GM21619 (cell line): ENCODE measurements around the gene RNF217.
"Not testable (repeated sequence)": the region's sequence is repeated elsewhere in the genome, so short reads cannot be mapped to it uniquely, and the experiment has no call there.

Source experiments
- ATAC-seq: cut with Tn5 transposase; IDR thresholded peaks from one replicate; pipeline ENCODE4 v1.9.1; 2021; ENCODE audit not compliant: unreplicated experiment

The RNF217 gene

DNA sequence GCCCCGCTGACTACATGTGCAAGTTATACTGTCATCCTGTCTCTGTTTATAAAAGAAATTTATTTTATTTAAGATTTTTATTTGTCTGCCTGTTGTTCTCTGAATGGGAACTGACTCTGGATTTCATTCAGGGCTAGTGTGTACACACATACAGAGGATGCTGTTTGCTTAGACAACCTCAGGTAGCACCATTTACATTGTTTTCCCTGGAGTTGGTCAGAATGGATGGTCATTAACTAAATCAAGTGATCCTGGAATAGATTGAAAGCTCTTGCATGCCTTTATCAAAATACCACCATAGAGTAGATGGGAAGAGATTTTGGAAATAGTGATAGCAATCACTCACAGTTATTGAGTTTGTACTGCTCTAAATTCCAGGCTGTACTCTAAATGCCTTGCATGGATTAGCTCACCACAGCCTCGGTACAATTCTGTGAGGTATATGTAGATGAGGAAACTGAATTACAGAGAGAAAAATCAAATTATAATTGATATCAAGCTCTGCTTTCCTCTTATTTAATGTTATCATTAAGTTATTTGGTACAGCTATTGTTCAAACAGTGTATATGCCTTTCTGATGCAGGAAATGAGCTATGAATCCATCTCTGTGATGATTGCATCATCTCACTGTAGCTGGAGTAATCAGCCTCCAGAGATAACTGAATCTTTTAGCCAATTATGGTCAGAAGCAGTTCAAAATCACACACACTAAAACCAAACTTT is 51.9 kb downstream of the RNF217 start:
- no peak for ATAC-seq

DNA sequence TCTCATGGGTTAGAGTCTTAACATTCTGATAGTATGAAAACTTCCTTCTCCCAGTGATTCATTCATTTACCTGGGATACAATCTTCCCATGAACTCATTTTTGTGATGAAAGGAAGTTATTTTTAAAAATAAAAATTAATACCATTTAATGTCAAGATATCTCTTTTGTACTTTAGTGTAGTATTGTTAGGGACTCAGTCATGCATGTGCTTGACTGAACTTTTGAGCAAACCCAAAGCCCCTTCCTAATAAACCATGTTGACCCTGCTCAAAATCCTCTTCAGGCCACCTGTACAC is 52.4 kb downstream of the RNF217 start:
- ATAC-seq: no peak

DNA sequence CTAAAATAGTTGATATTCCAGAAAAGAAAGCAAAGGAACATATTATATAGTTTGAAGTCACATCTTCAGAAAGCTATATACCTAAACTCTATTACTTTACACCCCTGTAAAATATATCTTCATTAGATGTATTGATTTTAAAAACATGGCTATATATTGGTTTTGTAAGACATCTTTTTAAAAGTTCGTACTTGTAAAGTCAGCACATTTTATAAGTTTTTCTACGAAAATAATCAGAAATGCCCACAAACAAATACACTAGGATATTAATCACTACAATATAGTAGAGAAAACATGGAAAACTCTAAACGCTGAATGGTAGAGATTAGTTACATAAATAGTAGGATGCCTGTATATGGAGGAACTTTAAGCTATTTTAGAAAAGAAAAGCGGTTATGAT is 52.9 kb downstream of the RNF217 start:
- ATAC-seq: no peak

DNA sequence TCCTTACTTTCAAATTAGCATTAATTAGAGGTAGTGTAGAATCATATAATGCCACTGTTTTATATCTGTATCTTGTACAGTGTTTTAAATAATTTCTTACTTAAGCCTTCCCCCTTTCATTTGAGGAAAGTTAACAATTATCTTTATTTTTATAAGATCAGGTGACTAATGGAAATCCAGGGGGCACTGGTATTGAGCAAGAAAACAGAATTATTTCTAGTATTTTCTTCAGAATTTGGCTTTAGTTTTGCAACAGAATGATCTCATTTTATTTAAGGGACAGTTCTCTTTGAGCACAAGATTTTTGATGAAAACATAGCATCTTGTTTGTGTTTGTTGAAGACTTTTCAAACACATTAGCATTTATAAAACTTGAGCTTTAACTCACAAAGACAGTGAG is 55.9 kb downstream of the RNF217 start:
- ATAC-seq: no peak

DNA sequence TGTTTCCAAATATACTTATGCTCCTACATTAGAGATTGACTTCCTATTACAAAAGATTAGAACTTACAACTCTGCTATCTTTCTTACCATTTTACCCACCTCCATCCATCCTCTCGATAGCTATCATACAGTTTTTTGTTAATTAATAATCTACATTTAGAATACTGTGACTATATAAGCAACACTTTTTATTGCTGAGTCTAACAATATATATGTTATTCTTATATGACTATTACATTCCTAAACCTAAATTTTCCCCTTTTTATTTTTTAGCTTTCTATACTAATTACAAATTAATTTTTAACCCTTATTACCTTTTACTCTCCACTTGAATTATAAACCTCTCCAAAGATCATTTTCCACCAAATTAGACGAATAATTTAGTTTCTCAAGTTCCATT is 57.0 kb downstream of the RNF217 start:
- no peak for ATAC-seq

DNA sequence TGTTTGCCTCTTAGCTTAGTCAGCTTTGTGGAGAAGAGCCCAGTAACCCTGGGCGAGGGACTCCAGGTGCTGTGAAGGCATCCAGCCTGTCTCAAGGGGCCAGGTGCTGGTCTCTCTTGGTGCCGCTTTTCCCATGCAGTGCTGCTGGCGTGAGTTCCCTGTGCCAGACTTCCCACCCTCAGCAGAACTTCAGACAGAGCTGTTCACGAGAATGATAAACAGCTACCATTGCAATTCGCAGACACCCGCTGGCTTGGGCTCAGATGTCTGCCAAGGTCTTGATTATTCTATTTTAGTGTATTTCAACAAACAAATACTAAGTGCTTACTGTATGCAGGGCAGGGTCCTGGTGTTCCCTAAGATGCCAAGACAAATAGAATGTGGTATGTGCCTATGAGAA is 57.7 kb downstream of the RNF217 start:
- ATAC-seq: no peak

DNA sequence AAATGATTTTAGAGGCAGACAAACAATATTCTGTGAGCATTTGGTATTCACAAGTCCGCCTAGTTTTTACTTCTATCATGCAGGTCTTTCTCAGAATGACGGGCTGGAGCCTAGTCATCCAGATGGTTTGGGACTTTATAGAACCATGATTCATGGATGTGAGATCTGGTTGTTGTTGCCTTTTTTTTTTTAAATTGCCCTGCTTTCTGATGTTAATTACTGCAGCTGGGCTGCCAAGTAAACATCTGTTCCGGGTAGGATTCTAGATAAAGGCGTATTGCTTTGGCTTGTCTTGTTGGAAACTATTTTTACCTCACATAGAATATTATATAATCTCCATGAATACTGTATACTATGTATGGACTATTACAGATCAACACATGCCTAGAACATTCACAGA is 58.1 kb downstream of the RNF217 start:
- ATAC-seq: no peak

DNA sequence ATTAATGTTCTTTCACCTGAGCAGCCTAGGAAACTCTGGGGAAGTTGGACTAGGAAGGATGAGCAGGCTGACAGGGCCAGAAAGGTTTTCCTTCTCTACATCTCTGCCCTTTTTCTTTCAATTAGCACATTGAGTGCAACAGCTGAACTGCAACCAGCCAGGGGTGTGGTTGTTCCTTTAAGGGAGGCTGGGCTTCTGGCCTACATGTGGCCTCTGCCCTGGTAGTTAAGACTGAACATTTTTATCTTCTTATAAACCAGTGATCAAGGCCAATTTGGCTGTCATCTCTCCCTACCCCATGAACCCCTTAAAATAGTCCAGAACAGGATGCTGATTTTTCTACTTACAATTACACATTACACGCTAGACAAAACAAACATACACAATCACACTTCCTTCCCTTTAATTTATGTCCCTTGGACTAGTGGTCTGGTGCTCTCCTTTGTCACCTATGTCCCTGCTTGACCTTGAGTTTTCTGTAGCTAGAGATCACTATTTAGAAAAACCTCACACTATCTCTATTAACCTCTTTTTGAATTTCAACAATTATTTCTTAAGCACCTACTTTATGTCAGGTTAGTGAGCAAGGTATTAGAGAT is 60.3 kb downstream of the RNF217 start:
- no peak for ATAC-seq

DNA sequence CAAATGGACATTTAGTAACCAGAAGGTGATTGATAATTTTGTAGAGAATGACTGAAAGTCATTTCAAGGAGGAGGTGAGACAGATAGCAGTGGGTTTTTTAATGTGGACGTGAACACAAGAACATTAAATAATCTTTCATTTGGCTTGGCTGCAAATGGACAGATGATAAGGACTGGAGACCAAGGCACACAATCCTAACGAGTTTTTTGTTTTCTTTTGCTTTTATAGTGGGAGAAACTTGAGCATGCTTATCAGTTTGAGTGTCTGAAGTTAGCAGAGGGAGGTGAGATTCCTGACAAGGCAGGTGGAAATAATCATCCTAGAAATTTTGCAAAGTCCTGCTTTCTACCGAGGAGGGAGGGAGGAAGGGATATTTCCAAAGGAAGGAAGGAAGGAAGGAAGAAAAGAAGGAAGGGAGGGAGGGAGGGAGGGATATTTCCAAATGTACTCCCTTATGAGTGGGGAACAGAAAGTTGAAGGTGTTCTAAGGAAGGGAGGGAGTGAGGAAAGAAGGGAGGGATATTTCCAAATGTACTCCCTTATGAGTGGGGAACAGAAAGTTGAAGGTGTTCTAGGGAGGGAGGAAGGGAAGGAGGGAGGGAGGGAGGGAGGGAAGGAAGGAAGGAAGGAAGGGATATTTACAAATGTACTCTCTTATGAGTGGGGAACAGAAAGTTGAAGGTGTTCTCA is 63.1 kb downstream of the RNF217 start:
- ATAC-seq: no peak

DNA sequence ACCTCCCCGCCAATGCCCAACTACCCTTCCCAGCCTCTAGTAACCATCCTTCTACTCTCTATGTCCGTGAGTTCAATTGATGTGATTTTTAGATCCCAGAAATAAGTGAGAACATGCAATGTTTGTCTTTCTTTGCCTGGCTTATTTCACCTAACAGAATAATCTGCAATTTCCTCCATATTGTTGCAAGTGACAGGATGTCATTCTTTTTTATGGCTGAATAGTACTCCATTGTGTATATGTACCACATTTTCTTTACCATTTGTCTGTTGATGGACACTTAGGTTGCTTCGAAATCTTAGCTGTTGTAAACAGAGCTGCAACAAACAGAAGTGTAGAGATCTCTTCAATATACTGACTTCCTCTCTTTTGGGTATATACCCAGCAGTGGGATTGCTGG is 65.0 kb downstream of the RNF217 start:
- no peak for ATAC-seq

DNA sequence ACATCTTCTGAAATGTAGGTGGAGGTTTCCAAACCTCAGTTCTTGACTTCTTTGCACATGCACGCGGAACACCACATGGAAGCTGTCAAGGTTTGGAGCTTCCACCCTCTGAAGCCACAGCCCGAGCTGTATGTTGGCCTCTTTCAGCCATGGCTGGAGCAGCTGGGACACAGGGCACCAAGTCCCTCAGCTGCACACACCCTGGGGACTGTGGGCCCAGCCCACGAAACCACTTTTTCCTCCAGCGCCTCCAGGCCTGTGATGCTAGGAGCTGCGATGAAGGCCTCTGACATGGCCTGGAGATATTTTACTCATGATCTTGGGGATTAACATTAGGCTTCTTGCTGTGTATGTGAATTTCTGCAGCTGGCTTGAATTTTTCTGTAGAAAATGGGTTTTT is 68.7 kb downstream of the RNF217 start:
- no peak for ATAC-seq

DNA sequence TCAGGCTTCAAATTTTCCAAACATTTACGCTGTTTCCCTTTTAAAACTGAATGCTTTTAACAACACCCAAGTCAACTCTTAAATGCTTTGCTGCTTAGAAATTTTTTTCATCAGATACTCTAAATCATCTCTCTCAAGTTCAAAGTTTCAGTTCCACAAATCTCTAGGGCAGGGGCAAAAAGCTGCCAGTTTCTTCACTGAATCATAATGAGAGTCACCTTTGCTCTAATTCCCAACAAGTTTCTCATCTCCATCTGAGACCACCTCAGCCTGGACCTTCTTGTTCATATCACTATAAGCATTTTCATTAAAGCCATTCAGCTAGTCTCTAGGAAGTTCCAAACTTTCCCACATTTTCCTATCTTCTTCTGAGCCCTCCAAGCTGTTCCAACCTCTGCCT is 69.1 kb downstream of the RNF217 start:
- no peak for ATAC-seq

DNA sequence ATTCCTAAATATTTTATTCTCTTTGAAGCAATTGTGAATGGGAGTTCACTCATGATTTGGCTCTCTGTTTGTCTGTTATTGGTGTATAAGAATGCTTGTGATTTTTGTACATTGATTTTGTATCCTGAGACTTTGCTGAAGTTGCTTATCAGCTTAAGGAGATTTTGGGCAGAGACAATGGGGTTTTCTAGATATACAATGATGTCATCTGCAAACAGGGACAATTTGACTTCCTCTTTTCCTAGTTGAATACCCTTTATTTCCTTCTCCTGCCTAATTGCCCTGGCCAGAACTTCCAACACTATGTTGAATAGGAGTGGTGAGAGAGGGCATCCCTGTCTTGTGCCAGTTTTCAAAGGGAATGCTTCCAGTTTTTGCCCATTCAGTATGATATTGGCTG is 72.7 kb downstream of the RNF217 start:
- not testable (repeated sequence) for ATAC-seq

DNA sequence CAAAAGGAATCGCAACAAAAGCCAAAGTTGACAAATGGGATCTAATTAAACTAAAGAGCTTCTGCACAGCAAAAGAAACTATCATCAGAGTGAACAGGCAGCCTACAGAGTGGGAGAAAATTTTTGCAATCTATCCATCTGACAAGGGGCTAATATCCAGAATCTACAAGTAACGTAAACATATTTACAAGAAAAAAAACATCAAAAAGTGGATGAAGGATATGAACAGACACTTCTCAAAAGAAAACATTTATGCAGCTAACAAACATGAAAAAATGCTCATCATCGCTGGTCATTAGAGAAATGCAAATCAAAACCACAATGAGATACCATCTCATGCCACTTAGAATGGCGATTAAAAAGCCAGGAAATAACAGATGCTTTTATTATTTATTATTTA is 74.2 kb downstream of the RNF217 start:
- ATAC-seq: not testable (repeated sequence)

DNA sequence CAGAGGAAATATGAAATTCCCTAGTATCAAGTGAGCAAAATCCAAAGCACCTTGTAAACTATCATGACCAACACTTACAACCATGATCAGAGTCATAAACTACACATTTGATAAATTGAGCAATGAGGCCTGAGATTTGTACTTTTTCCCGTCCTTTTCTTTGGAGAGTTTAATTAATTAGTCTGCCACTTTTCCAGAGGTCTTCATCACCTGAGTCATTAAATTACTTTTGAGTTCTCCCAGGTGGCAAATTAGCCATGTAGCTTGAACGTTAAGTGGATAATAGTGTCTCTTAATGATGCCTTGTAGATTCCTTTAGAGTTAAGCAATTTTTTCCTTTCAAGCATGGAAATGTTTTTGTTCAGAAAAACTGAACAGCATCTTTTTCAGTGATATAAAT is 75.6 kb downstream of the RNF217 start:
- ATAC-seq: no peak

DNA sequence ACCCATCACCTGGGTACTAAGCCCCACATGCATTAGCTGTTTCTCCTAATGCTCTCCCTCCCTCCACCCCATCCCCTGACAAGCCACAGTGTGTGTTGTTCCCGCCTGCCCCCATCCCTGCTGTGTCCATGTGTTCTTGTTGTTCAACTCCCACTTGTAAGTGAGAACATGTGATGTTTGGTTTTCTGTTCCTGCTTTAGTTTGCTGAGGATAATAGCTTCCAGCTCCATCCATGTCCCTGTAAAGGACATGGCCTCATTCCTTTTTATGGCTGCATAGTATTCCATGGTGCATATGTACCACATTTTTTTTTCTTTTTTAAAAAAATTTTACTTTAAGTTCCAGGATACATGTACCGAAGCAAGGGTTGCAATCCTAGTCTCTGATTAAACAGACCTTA is 76.7 kb downstream of the RNF217 start:
- ATAC-seq: no peak

DNA sequence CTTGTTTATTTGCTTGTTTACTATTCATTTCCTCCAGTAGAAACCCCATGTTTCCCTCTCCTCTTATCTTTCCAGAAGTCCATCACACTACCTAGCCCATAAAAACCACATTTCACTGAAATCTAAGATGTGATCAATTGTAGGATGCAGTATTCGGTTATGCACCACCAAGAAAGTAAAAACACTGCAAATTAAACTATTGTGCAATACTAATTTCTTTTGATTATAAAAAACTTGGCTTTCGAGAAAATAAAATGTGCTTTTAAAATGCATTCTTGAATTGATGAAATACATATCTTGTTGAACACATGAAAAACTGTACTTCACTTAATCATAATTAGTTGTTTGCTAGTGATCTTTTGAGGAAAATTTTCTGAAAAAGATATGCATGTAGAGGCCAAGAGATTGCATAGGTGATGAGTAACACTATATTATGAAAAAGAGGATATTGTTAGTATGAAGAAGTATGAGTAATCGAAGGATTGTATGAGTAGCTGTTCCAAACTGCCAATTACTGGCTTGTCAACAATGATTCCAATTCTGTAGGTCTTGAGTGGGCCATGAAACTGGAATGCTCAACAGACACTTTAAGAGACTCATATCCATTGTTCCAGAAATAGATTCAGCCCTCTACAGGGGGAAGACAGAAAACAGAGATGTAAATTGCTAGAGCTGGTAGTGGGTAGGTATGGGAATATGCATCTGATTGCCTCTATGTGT is 79.7 kb downstream of the RNF217 start:
- no peak for ATAC-seq

DNA sequence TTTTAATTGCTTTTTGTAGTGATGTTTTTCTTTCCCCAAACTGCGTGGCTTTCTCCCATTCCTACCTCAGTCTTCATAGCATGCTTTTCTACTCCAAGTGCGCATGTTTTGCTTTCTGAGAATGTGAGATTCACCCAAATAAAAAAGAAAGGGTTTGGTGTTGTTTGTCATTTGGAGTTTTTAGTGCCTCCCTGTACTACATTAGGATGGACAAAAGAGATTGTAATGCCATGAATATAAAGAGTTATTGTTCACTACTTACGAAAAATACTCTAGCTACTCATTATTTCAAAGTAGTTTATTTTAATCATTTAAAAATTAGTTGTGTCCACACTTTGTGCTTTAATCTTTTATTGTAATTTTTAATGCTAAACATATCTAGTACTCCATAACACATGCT is 81.8 kb downstream of the RNF217 start:
- ATAC-seq: no peak

DNA sequence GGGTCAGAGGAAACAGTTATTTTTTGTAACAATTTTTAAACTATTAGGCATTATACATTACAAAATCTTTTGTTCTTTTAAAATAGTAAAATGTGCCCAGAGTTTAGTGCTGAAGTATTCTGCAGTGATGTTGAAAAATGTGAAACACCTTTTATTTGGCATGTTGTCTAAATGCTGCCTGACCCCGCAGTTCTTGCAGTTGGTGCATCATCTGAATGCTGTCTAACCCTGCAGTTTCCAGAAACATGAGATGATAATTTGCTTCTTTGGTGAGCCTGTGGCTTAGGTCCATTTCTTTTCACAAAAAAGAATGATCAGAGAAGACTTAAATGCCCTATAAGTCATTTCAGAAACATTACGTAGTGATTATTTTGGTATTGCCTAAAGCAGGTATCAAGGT is 82.4 kb downstream of the RNF217 start:
- ATAC-seq: no peak

DNA sequence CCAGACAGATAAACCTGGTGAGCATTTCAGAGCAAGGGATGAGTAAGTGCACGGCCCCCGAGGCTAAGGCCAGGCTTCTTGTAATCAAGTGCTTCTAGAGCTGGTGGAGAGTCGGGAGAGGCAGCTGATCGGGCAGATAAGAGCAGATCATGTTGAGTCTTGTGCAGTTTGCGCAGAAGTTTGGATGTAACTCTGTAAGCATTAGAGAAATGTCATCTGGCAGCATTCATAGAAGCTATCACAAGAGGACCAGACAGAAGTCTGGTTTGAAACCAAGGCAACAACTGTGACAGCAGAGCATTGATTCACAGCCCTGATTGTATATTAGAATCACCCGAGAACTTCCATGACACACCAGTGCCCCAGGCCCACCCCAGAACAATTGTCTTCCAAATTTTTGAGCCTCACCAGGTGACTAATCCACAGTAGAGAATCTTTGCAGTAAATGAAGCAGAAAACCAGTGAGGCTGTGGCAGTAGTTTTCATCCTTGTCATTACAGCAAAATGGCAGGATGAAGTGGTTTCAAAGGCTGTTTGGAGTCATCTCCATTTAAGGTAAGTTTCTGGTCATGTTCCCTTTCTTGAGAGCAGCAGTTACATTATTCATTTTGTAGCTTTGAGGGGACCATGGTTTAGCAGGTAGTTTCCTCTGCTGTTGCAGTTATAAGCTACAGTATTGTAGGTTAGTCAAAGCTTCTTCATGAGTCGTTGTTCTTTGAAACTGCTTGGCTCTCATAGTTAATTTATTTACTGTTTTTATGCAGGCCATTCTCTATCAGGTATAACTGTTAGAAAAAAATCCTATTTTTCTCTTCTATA is 84.1 kb downstream of the RNF217 start:
- ATAC-seq: no peak

DNA sequence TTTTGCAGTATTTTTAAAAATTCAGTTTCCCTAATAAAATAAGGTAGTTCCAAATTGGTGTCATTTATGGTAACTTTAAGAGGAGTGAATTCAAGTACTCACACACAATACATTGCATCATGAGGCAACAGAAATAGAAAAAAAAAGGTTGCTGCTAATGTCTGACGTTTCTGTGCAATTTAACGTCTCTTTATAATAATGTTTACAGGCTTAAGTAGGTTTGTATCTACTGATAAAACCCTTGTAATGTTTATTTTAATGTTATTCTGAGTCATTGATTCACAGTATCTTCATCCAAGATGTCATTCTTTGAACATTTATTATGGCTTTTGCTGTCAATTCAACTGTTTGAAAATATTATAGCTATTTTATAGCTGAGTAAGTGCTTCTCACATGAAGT is 86.0 kb downstream of the RNF217 start:
- ATAC-seq: no peak
